Stomach (tissue), 4 donors: ENCODE measurements around the gene IGSF11.

Experiments used
- CTCF ChIP-seq, 7 experiments: fragments of 450-650 bp in 4 of 7; fragments of 200-600 bp in 3 of 7; sonication (generic) in 3 of 7; IDR thresholded peaks; one replicate each; pipeline ENCODE4 v1.5.1; 2016 to 2019; ENCODE audit warnings: antibody characterized with exemption in 7 of 7, control low read depth in 2 of 7, mild to moderate bottlenecking in 1 of 7
- POLR2A ChIP-seq, 4 donors: fragments of 450-650 bp; IDR thresholded peaks; one replicate each; pipeline ENCODE4 v1.6.1; 2016; ENCODE audit warnings: antibody characterized with exemption in 4 of 4, control low read depth in 2 of 4, mild to moderate bottlenecking in 1 of 4, moderate library complexity in 1 of 4

- TF ChIP-seq CTCF (IDR thresholded peaks at IDR 0.05) (no peak), POLR2A (IDR thresholded peaks at IDR 0.05) (no peak)
Measured at GRCh38 chr3:118968111-118968510, 66.5 kb downstream of the IGSF11 start.
